GM18868 (cell line): ENCODE measurements around the gene RNF43.

Source experiments
- ATAC-seq: cut with Tn5 transposase; IDR thresholded peaks from one replicate; pipeline ENCODE4 v1.9.1; 2021; ENCODE audit warnings: mild to moderate bottlenecking, moderate library complexity; ENCODE audit not compliant: unreplicated experiment

RNF43 gene

GRCh38 chr17:58417300-58418092, at the start of gene RNF43:
RNF43 (minus strand) TSS chr17:58417534; CDS start chr17:58415577, 1,957 bp downstream.
- peak; percentile 96 for ATAC-seq

GRCh38 chr17:58455491-58455890, 38.2 kb upstream of the RNF43 start:
- no peak for ATAC-seq

GRCh38 chr17:58452738-58453137, 35.4 kb upstream of the RNF43 start:
- no peak for ATAC-seq

- peak; percentile 54 for ATAC-seq
Measured at GRCh38 chr17:58447039-58447975, 30.0 kb upstream of the RNF43 start.

GRCh38 chr17:58446086-58446485, 28.8 kb upstream of the RNF43 start:
- ATAC-seq: no peak

- ATAC-seq: no peak
Measured at GRCh38 chr17:58436805-58437239, 19.5 kb upstream of the RNF43 start.

- no peak for ATAC-seq
Measured at GRCh38 chr17:58436245-58436644, 18.9 kb upstream of the RNF43 start.

- ATAC-seq: no peak
Measured at GRCh38 chr17:58432806-58433573, 15.7 kb upstream of the RNF43 start.

- ATAC-seq: no peak
Measured at GRCh38 chr17:58427807-58428206, 10.5 kb upstream of the RNF43 start.

GRCh38 chr17:58421711-58422110, 4.4 kb upstream of the RNF43 start:
- ATAC-seq: no peak

GRCh38 chr17:58420827-58421226, 3.5 kb upstream of the RNF43 start:
- no peak for ATAC-seq

- no peak for ATAC-seq
Measured at GRCh38 chr17:58416937-58417299, 416 bp downstream of the RNF43 start.

GRCh38 chr17:58416396-58416795, 938 bp downstream of the RNF43 start:
- ATAC-seq: no peak

- ATAC-seq: no peak
Measured at GRCh38 chr17:58415371-58416055, 1.8 kb downstream of the RNF43 start.

- ATAC-seq: no peak
Measured at GRCh38 chr17:58414596-58414997, 2.7 kb downstream of the RNF43 start.

- ATAC-seq: no peak
Measured at GRCh38 chr17:58413684-58414083, 3.6 kb downstream of the RNF43 start.

- no peak for ATAC-seq
Measured at GRCh38 chr17:58412961-58413586, 4.3 kb downstream of the RNF43 start.

GRCh38 chr17:58412064-58412703, 5.2 kb downstream of the RNF43 start:
- ATAC-seq: no peak

GRCh38 chr17:58411408-58411894, 5.9 kb downstream of the RNF43 start:
- ATAC-seq: no peak
